Calu3 (cell line): ENCODE data around the gene EXOC2. TPM values are rescaled to one million over a fixed set of nuclear protein-coding genes. Genes with fewer than 3 reads are reported as not detected.

ENCODE experiments used
- BruUV-seq: library from RNA; stranded (reverse); fragments of 400-500 nt; replicated peaks from 2 replicates; lab custom pipeline; 2021; lab: Mats Ljungman, UMichigan
- CTCF ChIA-PET: fragments of 300-600 bp; sonication (Branson Sonifier 250); formaldehyde crosslinking; loops from one replicate; lab custom pipeline; 2022; ENCODE audit warnings: antibody characterized with exemption; lab: Charles Lee
- DNase-seq: peaks from one replicate; pipeline ENCODE4 v3.0.0; 2022
- H3K27ac Mint-ChIP-seq: one replicate; pipeline ENCODE4 v1.8.0; 2022; ENCODE audit warnings: mixed read lengths; ENCODE audit not compliant: unreplicated experiment
- H3K27me3 Mint-ChIP-seq: one replicate; pipeline ENCODE4 v1.8.0; 2022; ENCODE audit warnings: mixed read lengths; ENCODE audit not compliant: unreplicated experiment
- H3K36me3 Mint-ChIP-seq: one replicate; pipeline ENCODE4 v1.8.0; 2022; ENCODE audit warnings: mild to moderate bottlenecking, moderate library complexity, mixed read lengths; ENCODE audit not compliant: insufficient read depth, unreplicated experiment
- H3K4me1 Mint-ChIP-seq: one replicate; pipeline ENCODE4 v1.8.0; 2022; ENCODE audit warnings: mild to moderate bottlenecking, low read depth, mixed read lengths; ENCODE audit not compliant: unreplicated experiment
- H3K4me3 Mint-ChIP-seq: one replicate; pipeline ENCODE4 v1.8.0; 2022; ENCODE audit warnings: mild to moderate bottlenecking, low read depth, moderate library complexity, mixed read lengths; ENCODE audit not compliant: unreplicated experiment
- H3K9me3 Mint-ChIP-seq: one replicate; pipeline ENCODE4 v1.8.0; 2022; ENCODE audit warnings: low read depth, mixed read lengths; ENCODE audit not compliant: unreplicated experiment
- intact Hi-C: fragments of 100-400 bp; cut with micrococcal nuclease; formaldehyde crosslinking; loops from one replicate; pipeline ENCODE4 v1.10.0; 2022; ENCODE audit not compliant: unreplicated experiment
- total RNA-seq: library from RNA; stranded (reverse); gene quantifications from 2 replicates; pipeline ENCODE4 v1.2.3, GENCODE V29; 2022
- TF ChIP-seq, protein P1 (sequence below): fragments of 200-600 bp; IDR thresholded peaks from one replicate; pipeline ENCODE4 v1.8.0; 2022; ENCODE audit warnings: antibody characterized with exemption; ENCODE audit not compliant: unreplicated experiment

EXOC2 gene
- total RNA-seq, 1 experiment from 2014 or later, result 13.2 TPM

DNA sequence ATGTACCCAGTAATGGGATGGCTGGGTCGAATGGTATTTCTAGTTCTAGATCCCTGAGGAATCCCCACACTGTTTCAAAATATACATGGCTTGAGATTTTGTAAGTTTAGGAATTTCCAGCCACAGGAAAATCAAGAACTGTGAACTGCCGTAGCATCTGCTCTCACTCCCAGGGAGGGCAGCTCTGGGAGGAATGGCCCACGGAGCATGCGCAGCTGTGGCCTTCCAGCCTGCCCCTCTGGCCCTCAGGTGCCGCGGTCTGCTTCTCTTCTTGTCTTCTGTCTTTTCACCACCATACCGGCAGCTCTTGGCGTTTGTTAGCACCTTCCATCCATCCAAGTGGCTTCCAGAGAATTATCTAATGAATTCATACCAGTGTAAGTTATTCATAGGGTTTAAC lies 19.9 kb upstream of the EXOC2 start:
- peaks cover 19% of the 10 kb centered on the region for H3K27me3 Mint-ChIP-seq
- H3K36me3 Mint-ChIP-seq, result peaks cover 8% of the 10 kb centered on the region
- H3K27ac Mint-ChIP-seq, result no peak overlapping the region
- intact Hi-C loops, result no loop called here
- no peak overlapping the region for H3K4me3 Mint-ChIP-seq
- peaks cover 6% of the 10 kb centered on the region for H3K4me1 Mint-ChIP-seq
- no TSS peak for BruUV-seq
- no peak for DNase-seq
- CTCF ChIA-PET, result no interaction called here
- no peaks in the 10 kb centered on the region for H3K9me3 Mint-ChIP-seq
- TF ChIP-seq, protein P1, sequence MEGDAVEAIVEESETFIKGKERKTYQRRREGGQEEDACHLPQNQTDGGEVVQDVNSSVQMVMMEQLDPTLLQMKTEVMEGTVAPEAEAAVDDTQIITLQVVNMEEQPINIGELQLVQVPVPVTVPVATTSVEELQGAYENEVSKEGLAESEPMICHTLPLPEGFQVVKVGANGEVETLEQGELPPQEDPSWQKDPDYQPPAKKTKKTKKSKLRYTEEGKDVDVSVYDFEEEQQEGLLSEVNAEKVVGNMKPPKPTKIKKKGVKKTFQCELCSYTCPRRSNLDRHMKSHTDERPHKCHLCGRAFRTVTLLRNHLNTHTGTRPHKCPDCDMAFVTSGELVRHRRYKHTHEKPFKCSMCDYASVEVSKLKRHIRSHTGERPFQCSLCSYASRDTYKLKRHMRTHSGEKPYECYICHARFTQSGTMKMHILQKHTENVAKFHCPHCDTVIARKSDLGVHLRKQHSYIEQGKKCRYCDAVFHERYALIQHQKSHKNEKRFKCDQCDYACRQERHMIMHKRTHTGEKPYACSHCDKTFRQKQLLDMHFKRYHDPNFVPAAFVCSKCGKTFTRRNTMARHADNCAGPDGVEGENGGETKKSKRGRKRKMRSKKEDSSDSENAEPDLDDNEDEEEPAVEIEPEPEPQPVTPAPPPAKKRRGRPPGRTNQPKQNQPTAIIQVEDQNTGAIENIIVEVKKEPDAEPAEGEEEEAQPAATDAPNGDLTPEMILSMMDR, result no peak

DNA sequence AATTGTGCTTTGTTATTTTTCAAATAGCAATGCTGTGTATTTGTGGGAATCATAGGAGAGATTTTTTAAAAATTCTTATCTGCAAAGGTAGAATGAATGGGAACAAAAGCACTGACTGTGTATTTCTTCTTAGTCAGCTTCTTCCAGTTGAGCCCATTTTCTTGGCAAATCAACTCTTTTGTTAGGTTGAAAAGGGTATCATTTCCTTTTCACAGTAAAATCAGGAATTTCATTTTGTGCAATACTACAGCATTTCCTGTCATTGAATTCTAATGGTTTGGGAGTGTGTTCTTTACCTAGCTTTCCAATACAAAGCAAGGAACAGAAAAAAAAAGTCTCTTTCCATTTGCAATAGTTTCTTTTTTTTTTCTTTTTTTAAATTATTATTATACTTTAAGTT lies 19.0 kb upstream of the EXOC2 start:
- Mint-ChIP-seq H3K4me3 (no peak overlapping the region), H3K27ac (no peak overlapping the region), H3K9me3 (no peaks in the 10 kb centered on the region), H3K27me3 (peaks cover 19% of the 10 kb centered on the region), H3K4me1 (peaks cover 6% of the 10 kb centered on the region), H3K36me3 (peaks cover 8% of the 10 kb centered on the region)
- DNase-seq, result no peak
- CTCF ChIA-PET, result interaction anchor here (0.7 kb wide), 1 partner anchor 281 kb away, joined by 3 read pairs; no protein-coding TSS in a partner anchor
- intact Hi-C loops, result no loop called here
- no TSS peak for BruUV-seq
- TF ChIP-seq, protein P1, result no peak

DNA sequence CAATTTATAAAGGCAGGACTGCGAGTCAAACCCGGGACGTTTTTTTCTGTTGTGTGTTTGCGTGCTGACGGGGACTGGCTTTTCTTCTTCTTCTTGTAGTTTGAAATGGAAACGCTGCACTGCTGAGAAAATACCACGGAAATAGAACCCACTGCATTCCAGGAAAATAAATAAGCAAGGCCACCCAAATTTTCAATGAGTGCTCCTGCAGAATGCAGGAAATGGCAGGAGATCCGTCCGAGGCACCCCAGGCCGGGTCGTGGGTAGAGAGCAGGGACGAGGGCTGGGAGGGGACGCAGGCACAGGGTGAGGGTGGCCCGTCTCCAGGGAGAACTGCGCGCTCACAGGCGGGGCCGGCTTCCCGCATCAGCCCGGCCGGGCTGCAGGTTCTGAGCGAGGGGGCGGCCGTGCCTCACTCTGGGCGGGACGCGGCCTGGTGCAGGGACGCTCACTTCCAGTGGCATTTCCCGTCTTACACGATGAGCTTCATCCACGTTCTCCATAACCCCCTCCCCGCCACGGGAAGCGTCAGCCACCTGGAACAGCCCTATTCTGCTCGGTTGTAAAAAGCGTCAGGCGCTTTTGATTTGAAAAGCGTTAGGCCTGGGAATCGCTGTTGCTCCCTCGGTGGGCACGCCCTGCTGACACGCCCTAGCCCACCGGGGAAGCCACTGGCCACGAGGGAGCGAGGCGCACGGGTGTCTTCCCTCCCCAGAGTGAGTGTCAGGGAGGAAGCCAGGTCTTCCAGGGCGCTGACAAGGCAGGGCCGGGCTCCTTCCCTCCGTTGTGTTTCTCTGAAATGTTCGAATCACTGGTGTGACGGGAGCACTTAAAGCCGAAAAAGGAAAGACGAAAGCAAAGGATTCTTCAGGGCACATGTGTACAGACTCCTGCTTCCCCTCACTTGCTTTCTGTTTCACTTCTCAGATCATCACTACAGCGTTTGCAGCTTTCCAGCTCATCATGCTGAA lies 17.9 kb upstream of the EXOC2 start:
- TF ChIP-seq, protein P1, result no peak

DNA sequence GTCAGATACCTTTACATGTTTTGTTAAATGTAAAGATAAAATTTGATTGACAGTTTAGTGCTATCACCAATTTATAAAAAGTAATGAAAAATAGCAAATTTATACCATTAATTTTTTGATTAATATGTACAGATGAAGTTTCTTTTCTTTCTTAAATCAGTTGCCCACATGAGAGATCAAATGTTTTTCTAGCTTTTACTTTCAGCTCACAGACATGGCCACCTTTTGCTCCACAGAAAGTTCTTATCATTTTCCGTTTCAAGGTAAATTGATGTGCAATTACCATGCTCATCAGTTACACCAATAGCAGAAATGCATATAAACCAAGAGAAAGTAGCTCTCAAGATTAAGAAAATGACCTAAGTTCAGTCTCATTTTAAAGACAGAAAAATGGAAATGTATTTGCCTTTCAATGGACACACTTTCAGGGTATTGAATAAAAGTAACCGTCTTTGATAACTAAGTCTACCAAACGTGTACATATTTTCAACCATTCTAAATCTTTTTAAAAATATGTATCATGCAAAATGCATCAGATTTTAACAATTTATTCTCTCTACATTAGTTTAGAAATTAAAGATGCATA lies 16.6 kb upstream of the EXOC2 start:
- H3K27me3 Mint-ChIP-seq, result peaks cover 17% of the 10 kb centered on the region
- TF ChIP-seq, protein P1, result no peak
- no peak overlapping the region for H3K27ac Mint-ChIP-seq
- peaks cover 6% of the 10 kb centered on the region for H3K4me1 Mint-ChIP-seq
- no peak overlapping the region for H3K4me3 Mint-ChIP-seq
- peaks cover 8% of the 10 kb centered on the region for H3K36me3 Mint-ChIP-seq
- H3K9me3 Mint-ChIP-seq, result no peaks in the 10 kb centered on the region
- DNase-seq, result no peak
- BruUV-seq, result no TSS peak
- intact Hi-C loops, result no loop called here
- CTCF ChIA-PET, result no interaction called here

More for the DNA sequence above, 17.9 kb upstream of the EXOC2 start:
- peak; percentile 15 for DNase-seq
- H3K27me3 Mint-ChIP-seq, result peaks cover 17% of the 10 kb centered on the region
- intact Hi-C loops, result no loop called here
- H3K9me3 Mint-ChIP-seq, result no peaks in the 10 kb centered on the region
- CTCF ChIA-PET, result no interaction called here
- H3K4me3 Mint-ChIP-seq, result peak overlapping the region; percentile 74
- H3K4me1 Mint-ChIP-seq, result peaks cover 6% of the 10 kb centered on the region
- no peak overlapping the region for H3K27ac Mint-ChIP-seq
- H3K36me3 Mint-ChIP-seq, result peaks cover 8% of the 10 kb centered on the region
- no TSS peak for BruUV-seq
